ENCODE data around the gene OVOL1. TPM values are rescaled to one million over a fixed set of nuclear protein-coding genes. Genes with fewer than 3 reads are reported as not detected.

OVOL1 gene
- total and polyA plus RNA-seq, 2 of the 13 experiments (the other 11 are each of a cell fraction or from before 2014, with no cell fraction given) = 0.01 TPM; not detected in 1

- BruUV-seq (replicated peaks) = no TSS peak
- H3K36me3 ChIP-seq (replicated peaks in 1 of 2; ENCODE audit: control insufficient read depth in 1 of 2, insufficient read depth in 2 of 2, low read length in 2 of 2) = no peaks in the 10 kb centered on the region
- peaks cover 37% of the 10 kb centered on the region for H3K4me1 ChIP-seq (ENCODE audit: insufficient read depth, low read length)
- H2AFZ ChIP-seq (ENCODE audit: low read length) = no peak overlapping the region
- no peak for FAIRE-seq
- WGBS (ENCODE audit: low lambda C conversion rate) = 97% methylated on average over 14 of the region's 25 CpGs
- ATAC-seq = no peak
- H3K27me3 ChIP-seq (ENCODE audit: control insufficient read depth in 1 of 2, insufficient read depth in 2 of 2, low read length in 2 of 2) = peaks cover 1 to 21% of the 10 kb centered on the region in 2 experiments; a peak in 4 of 5 replicates
- ChIA-PET POLR2A (interaction anchor here (0.6 to 3.4 kb wide), 6 partner anchors 8 to 80 kb away, joined by 3 to 13 read pairs (median 8); partner anchors contain the start of genes CFL1, KAT5, MUS81 and RNASEH2C), CTCF (ENCODE audit: low intra/inter-chr PET ratio, low total read pairs) (interaction anchor here (0.7 to 4.7 kb wide), 7 partner anchors 9 to 209 kb away, joined by 3 to 56 read pairs (median 5); partner anchors contain the start of gene KAT5)
- in situ Hi-C loops (cut with HindIII; ENCODE audit: extremely low pct_ligation_motif_present, low pct_unique_long_range_greater_than_20kb) = no loop called here
- TF ChIP-seq UBTF (CRISPR knock-in tag; IDR thresholded peaks at IDR 0.05) (no peak), ETS1 (CRISPR knock-in tag; IDR thresholded peaks at IDR 0.05) (0 out of 2 replicates have a peak, but pooled peaks have one; percentile 38), ZNF512 (CRISPR knock-in tag; IDR thresholded peaks at IDR 0.05) (no peak)
- H3K4me2 ChIP-seq (ENCODE audit: low read depth, low read length) = peak overlapping the region; percentile 95
- no peak overlapping the region for H3K27ac ChIP-seq (ENCODE audit: extremely low read length, insufficient read depth, low read length)
- H3K79me2 ChIP-seq (ENCODE audit: insufficient read depth, low read length) = no peaks in the 10 kb centered on the region
- H3K9ac ChIP-seq (ENCODE audit: insufficient read depth, low read depth, low read length) = no peak overlapping the region
- intact Hi-C loops (cut with micrococcal nuclease; ENCODE audit: unreplicated experiment) = no loop called here
- H4K20me1 ChIP-seq (ENCODE audit: insufficient read depth, low read length) = no peaks in the 10 kb centered on the region
- H3K9me3 ChIP-seq (ENCODE audit: low read length) = no peaks in the 10 kb centered on the region
- no peak for DNase-seq (ENCODE audit: low spot score)
- peak overlapping the region in 2 of 3 experiments; percentile 62 to 92; a peak in 3 of 6 replicates for H3K4me3 ChIP-seq (replicated peaks in 1 of 3; ENCODE audit: insufficient read depth in 1 of 3, low read depth in 2 of 3, low read length in 3 of 3)
Measured at GRCh38 chr11:65778901-65779668, 7.8 kb upstream of the OVOL1 start.

Data from HepG2 (cell line).